ENCODE data around the gene KRTAP24-1. TPM values are rescaled to one million over a fixed set of nuclear protein-coding genes. Genes with fewer than 3 reads are reported as not detected.

The KRTAP24-1 gene
- total RNA-seq, 1 donor from 2014 or later, result not detected

DNA sequence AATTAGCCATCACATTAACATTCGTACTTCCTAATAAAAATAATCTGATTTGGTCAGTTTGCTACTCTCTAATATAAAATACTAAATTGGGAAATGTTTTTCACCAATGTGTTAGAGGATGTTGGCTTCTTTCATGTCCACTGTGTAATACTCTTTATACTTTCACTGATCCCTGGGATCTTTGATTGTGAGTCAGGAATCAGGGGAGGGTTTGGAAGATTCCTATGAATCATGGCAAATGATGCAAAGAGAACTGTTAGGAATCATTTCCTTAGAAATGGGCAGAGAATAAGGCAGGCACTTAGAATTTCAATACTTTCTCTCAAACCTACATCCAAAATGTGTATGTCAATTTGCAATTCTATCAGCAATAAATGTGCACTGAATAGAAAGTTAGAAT lies 31.0 kb downstream of the KRTAP24-1 start:
- H3K27ac ChIP-seq (replicated peaks), result no peak overlapping the region
- H3K9me3 ChIP-seq (replicated peaks), result peaks cover 12% of the 10 kb centered on the region
- no peaks in the 10 kb centered on the region for H3K27me3 ChIP-seq (ENCODE audit: low read depth)
- TF ChIP-seq, protein P1, sequence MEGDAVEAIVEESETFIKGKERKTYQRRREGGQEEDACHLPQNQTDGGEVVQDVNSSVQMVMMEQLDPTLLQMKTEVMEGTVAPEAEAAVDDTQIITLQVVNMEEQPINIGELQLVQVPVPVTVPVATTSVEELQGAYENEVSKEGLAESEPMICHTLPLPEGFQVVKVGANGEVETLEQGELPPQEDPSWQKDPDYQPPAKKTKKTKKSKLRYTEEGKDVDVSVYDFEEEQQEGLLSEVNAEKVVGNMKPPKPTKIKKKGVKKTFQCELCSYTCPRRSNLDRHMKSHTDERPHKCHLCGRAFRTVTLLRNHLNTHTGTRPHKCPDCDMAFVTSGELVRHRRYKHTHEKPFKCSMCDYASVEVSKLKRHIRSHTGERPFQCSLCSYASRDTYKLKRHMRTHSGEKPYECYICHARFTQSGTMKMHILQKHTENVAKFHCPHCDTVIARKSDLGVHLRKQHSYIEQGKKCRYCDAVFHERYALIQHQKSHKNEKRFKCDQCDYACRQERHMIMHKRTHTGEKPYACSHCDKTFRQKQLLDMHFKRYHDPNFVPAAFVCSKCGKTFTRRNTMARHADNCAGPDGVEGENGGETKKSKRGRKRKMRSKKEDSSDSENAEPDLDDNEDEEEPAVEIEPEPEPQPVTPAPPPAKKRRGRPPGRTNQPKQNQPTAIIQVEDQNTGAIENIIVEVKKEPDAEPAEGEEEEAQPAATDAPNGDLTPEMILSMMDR (IDR thresholded peaks at IDR 0.05; ENCODE audit: borderline replicate concordance), result no peak
- intact Hi-C loops (cut with micrococcal nuclease), result no loop called here
- H3K4me1 ChIP-seq, result no peaks in the 10 kb centered on the region
- no peaks in the 10 kb centered on the region for H3K36me3 ChIP-seq
- no peak for DNase-seq
- no peak overlapping the region for H3K4me3 ChIP-seq

DNA sequence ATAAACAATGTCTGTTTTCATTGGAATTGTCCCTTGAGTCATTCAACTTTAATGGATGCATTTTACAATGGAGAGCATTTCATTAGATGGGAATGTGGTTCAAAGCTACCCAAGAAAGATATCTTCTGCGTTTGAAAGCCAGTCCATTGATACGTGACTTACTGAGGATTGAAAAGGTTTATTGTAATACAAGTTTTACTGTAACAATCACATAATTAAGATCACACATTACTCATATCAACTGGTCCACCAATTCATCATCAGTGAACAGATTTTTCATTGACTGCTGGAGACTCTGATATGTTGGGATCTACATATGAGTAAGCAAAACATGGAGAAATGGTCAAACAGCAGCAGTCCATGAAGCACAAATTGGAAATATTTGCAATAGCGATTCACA lies 32.8 kb downstream of the KRTAP24-1 start:
- Histone ChIP-seq H3K4me1 (no peaks in the 10 kb centered on the region), H3K27me3 (ENCODE audit: low read depth) (no peaks in the 10 kb centered on the region), H3K27ac (replicated peaks) (no peak overlapping the region), H3K4me3 (no peak overlapping the region), H3K9me3 (replicated peaks) (peaks cover 12% of the 10 kb centered on the region), H3K36me3 (no peaks in the 10 kb centered on the region)
- DNase-seq, result no peak
- intact Hi-C loops (cut with micrococcal nuclease), result no loop called here
- TF ChIP-seq, protein P1 (IDR thresholded peaks at IDR 0.05; ENCODE audit: borderline replicate concordance), result no peak

DNA sequence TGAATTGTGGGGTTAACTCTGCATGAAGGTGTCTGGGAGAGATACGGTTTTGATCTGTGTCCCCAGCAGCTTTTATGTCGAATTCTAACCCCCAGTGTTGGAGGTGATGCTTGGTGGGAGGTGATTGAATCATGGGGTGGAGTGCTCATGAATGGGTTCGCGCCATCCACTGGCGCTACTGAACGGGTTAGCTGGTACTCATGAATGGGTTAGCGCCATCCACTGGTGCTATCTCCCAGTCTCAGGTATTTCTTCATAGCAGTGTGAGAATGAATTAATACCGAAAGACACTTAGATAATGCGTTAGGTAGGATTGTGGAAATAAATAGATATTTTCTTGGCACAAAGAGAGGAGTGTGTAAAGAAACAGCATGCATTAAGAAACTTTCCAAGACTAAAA lies 33.9 kb downstream of the KRTAP24-1 start:
- H3K27me3 ChIP-seq (ENCODE audit: low read depth), result no peaks in the 10 kb centered on the region
- no peak overlapping the region for H3K27ac ChIP-seq (replicated peaks)
- intact Hi-C loops (cut with micrococcal nuclease), result no loop called here
- DNase-seq, result no peak
- no peak overlapping the region for H3K4me3 ChIP-seq
- H3K9me3 ChIP-seq (replicated peaks), result peaks cover 12% of the 10 kb centered on the region
- TF ChIP-seq, protein P1 (IDR thresholded peaks at IDR 0.05; ENCODE audit: borderline replicate concordance), result no peak
- H3K36me3 ChIP-seq, result no peaks in the 10 kb centered on the region
- H3K4me1 ChIP-seq, result no peaks in the 10 kb centered on the region

DNA sequence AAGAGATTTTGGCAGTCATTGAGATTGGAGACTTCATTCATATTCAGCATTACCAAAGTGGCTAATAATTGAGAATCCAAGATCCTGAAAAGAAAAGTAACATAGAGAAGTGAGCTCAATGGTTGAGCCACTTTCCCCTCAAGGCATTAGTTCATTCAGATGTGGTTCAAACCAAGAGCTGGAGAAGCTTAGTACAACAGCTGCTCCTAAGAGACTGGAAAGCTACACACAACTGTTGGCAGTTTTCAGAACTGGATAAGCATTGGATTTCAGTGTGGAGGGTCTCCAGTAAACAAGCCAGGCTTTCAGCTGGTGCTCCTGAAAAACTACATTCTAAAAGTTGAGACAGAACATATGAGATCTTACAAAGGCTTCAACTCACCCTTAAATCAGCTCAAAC lies 37.7 kb downstream of the KRTAP24-1 start:
- H3K27ac ChIP-seq (replicated peaks), result no peak overlapping the region
- H3K27me3 ChIP-seq (ENCODE audit: low read depth), result no peaks in the 10 kb centered on the region
- H3K36me3 ChIP-seq, result no peaks in the 10 kb centered on the region
- intact Hi-C loops (cut with micrococcal nuclease), result no loop called here
- H3K9me3 ChIP-seq (replicated peaks), result no peaks in the 10 kb centered on the region
- no peak for DNase-seq
- no peak overlapping the region for H3K4me3 ChIP-seq
- H3K4me1 ChIP-seq, result no peaks in the 10 kb centered on the region
- TF ChIP-seq, protein P1 (IDR thresholded peaks at IDR 0.05; ENCODE audit: borderline replicate concordance), result no peak

DNA sequence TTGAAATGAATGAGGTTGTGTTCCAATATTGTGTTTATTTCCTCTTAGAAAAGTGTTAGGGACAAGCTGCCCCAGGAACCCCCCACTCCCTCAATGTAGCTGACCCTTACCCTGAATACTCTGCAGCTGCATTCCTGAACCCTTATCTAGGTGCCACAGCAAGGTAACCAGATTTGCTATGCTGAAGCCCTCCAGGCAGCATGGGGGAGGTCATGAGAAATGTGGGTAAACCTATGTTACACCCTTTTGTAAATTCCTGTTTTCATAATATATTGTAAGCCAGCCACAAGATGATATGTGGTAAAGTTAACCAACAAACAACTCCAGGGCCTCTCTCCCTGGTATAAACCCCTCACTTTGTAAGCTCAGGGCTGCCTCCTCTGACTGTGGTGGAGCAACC lies 39.1 kb downstream of the KRTAP24-1 start:
- intact Hi-C loops (cut with micrococcal nuclease), result no loop called here
- TF ChIP-seq, protein P1 (IDR thresholded peaks at IDR 0.05; ENCODE audit: borderline replicate concordance), result no peak

DNA sequence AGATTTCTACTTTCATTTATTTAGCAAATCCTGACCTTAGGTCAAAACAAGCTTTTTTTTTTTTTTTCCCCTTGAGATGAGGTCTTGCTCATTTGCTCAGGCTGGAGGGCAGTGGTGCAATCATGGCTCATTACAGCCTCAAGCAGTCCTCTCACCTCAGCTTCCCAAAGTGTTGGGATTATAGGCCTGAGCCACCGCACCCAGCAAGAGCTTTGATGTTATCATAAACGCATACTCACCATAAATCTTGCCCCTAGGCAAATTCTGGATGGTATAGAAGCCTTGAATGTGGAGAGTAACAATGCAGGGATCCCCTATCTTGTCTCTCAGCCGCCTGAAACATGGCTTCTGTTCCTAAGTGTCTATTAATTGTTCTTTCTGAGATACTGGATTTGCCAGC lies 42.1 kb downstream of the KRTAP24-1 start:
- H3K36me3 ChIP-seq, result no peaks in the 10 kb centered on the region
- no peaks in the 10 kb centered on the region for H3K27me3 ChIP-seq (ENCODE audit: low read depth)
- no peaks in the 10 kb centered on the region for H3K4me1 ChIP-seq
- H3K9me3 ChIP-seq (replicated peaks), result no peaks in the 10 kb centered on the region
- no peak overlapping the region for H3K27ac ChIP-seq (replicated peaks)
- TF ChIP-seq, protein P1 (IDR thresholded peaks at IDR 0.05; ENCODE audit: borderline replicate concordance), result no peak
- intact Hi-C loops (cut with micrococcal nuclease), result no loop called here
- no peak overlapping the region for H3K4me3 ChIP-seq
- DNase-seq, result no peak

More for the DNA sequence above, 39.1 kb downstream of the KRTAP24-1 start:
- Histone ChIP-seq H3K27me3 (ENCODE audit: low read depth) (no peaks in the 10 kb centered on the region), H3K4me1 (no peaks in the 10 kb centered on the region), H3K27ac (replicated peaks) (no peak overlapping the region), H3K4me3 (no peak overlapping the region), H3K9me3 (replicated peaks) (no peaks in the 10 kb centered on the region), H3K36me3 (no peaks in the 10 kb centered on the region)
- DNase-seq, result no peak
